Gastroesophageal sphincter (tissue), 4 donors: Measurements from ENCODE around the gene KCNA3. TPM values are rescaled to one million over a fixed set of nuclear protein-coding genes. Genes with fewer than 3 reads are reported as not detected.

Experiments used
- ATAC-seq: fragments of 150-250 bp; one replicate; pipeline ENCODE4 v1.9.1; 2016; ENCODE audit warnings: mild to moderate bottlenecking, moderate library complexity
- H3K27ac ChIP-seq, 4 donors: fragments of 200-600 bp; sonication (generic) in 3 of 4; 1 replicate in 3 of 4; 2 replicates in 1 of 4; pipeline ENCODE4 v1.5.1; 2016 to 2019
- H3K27me3 ChIP-seq: fragments of 200-600 bp; sonication (generic); one replicate; pipeline ENCODE4 v1.5.1; 2019
- H3K36me3 ChIP-seq, 2 donors: fragments of 200-600 bp; sonication (generic); one replicate each; pipeline ENCODE4 v1.5.1; 2019; ENCODE audit warnings: control low read depth in 1 of 2
- H3K4me1 ChIP-seq, 3 donors: fragments of 200-600 bp; sonication (generic); 1 replicate in 2 of 3; 2 replicates in 1 of 3; pipeline ENCODE4 v1.5.1; 2016 to 2019; ENCODE audit warnings: control low read depth in 2 of 3
- H3K4me3 ChIP-seq, 2 donors: fragments of 200-600 bp; sonication (generic); one replicate each; pipeline ENCODE4 v1.5.1; 2019; ENCODE audit warnings: mild to moderate bottlenecking in 1 of 2, moderate library complexity in 1 of 2
- H3K9me3 ChIP-seq, 3 donors: fragments of 200-600 bp; sonication (generic); one replicate each; pipeline ENCODE4 v1.5.1; 2017 to 2019; ENCODE audit warnings: control low read depth in 2 of 3
- CTCF ChIP-seq, 4 experiments: fragments of 200-600 bp in 2 of 4; fragments of 450-650 bp in 2 of 4; sonication (generic) in 1 of 4; IDR thresholded peaks; one replicate each; pipeline ENCODE4 v1.5.1; 2017 to 2019; ENCODE audit warnings: antibody characterized with exemption in 4 of 4, mild to moderate bottlenecking in 2 of 4, moderate library complexity in 2 of 4
- EP300 ChIP-seq: sonication (generic); formaldehyde crosslinking; IDR thresholded peaks from one replicate; pipeline ENCODE4 v1.6.1; 2017; ENCODE audit warnings: antibody characterized with exemption, mild to moderate bottlenecking
- POLR2A ChIP-seq, 2 donors: fragments of 450-650 bp; IDR thresholded peaks; one replicate each; pipeline ENCODE4 v1.6.1; 2017; ENCODE audit warnings: antibody characterized with exemption in 2 of 2, mild to moderate bottlenecking in 2 of 2, moderate library complexity in 1 of 2
- POLR2AphosphoS5 ChIP-seq: sonication (generic); formaldehyde crosslinking; IDR thresholded peaks from one replicate; pipeline ENCODE4 v1.6.1; 2017; ENCODE audit warnings: antibody characterized with exemption
- WGBS, 2 donors: methylation state at CpG; one replicate each; pipeline ENCODE4 v1.1.5; 2018; ENCODE audit warnings: low coverage in 1 of 2; 5-methylcytosine and 5-hydroxymethylcytosine counted together
- total RNA-seq, 4 donors: library from RNA; depleted of rRNA; stranded (reverse); fragments of >200 nt; gene quantifications; one replicate each; pipeline ENCODE4 v1.1.0, GENCODE V29; 2016

KCNA3 gene
- total RNA-seq, 4 donors from 2014 or later = 0.31 to 1.9 (median 0.49) TPM

GRCh38 chr1:110675060-110675791, 486 bp upstream of the KCNA3 start:
- Histone ChIP-seq H3K27me3 (peaks cover 91% of the 10 kb centered on the region), H3K4me1 (peaks cover 0 to 18% (median 0%) of the 10 kb centered on the region in 3 donors), H3K4me3 (peak overlapping the region; percentile 25 to 62), H3K9me3 (no peaks in the 10 kb centered on the region), H3K36me3 (no peaks in the 10 kb centered on the region), H3K27ac (peak overlapping the region in 1 of 4 donors; percentile 25)
- ATAC-seq = no peak
- no peak for TF ChIP-seq CTCF (IDR thresholded peaks at IDR 0.05)
- no peak for TF ChIP-seq POLR2A (IDR thresholded peaks at IDR 0.05)
- no peak for TF ChIP-seq EP300
- no peak for TF ChIP-seq POLR2AphosphoS5
- WGBS, 2 donors = 30 to 49% methylated on average over 6 to 9 of the region's 57 CpGs

- no peak for ATAC-seq
- H3K27ac ChIP-seq = peak overlapping the region in 2 of 4 donors; percentile 25 to 26
- H3K27me3 ChIP-seq = peaks cover 91% of the 10 kb centered on the region
These were observed 869 bp downstream of the KCNA3 start for GRCh38 chr1:110673805-110674336.

GRCh38 chr1:110673197-110673701, 1.5 kb downstream of the KCNA3 start:
- peaks cover 0 to 18% (median 0%) of the 10 kb centered on the region in 3 donors for H3K4me1 ChIP-seq
- H3K27me3 ChIP-seq = peaks cover 89% of the 10 kb centered on the region
- H3K4me3 ChIP-seq = peak overlapping the region in 1 of 2 donors; percentile 62
- 67 to 75% methylated on average over 6 to 12 of the region's 25 CpGs for WGBS, 2 donors
- TF ChIP-seq POLR2AphosphoS5 = no peak
- no peak for TF ChIP-seq CTCF (IDR thresholded peaks at IDR 0.05)
- TF ChIP-seq POLR2A (IDR thresholded peaks at IDR 0.05) = no peak
- no peak for TF ChIP-seq EP300
- H3K9me3 ChIP-seq = no peaks in the 10 kb centered on the region
- no peak for ATAC-seq
- H3K36me3 ChIP-seq = no peaks in the 10 kb centered on the region
- no peak overlapping the region for H3K27ac ChIP-seq

More at GRCh38 chr1:110673805-110674336, 869 bp downstream of the KCNA3 start:
- H3K36me3 ChIP-seq = no peaks in the 10 kb centered on the region
- no peak for TF ChIP-seq EP300
- peak overlapping the region in 1 of 2 donors; percentile 62 for H3K4me3 ChIP-seq
- peaks cover 0 to 18% (median 0%) of the 10 kb centered on the region in 3 donors for H3K4me1 ChIP-seq
- 20% methylated on average over 2 of the region's 51 CpGs; no CpG with 5 or more reads in 1 of the 2 donors for whole genome bisulfite sequencing, 2 donors
- H3K9me3 ChIP-seq = no peaks in the 10 kb centered on the region

GRCh38 chr1:110672753-110673108, 2.0 kb downstream of the KCNA3 start:
- Histone ChIP-seq H3K36me3 (no peaks in the 10 kb centered on the region), H3K4me3 (peak overlapping the region in 1 of 2 donors; percentile 62), H3K27me3 (peaks cover 87% of the 10 kb centered on the region), H3K27ac (no peak overlapping the region), H3K9me3 (no peaks in the 10 kb centered on the region), H3K4me1 (peaks cover 0 to 18% (median 0%) of the 10 kb centered on the region in 3 donors)
- ATAC-seq = no peak
- WGBS, 2 donors = 24 to 63% methylated on average over 2 to 4 of the region's 4 CpGs
- TF ChIP-seq EP300 (no peak), POLR2A (IDR thresholded peaks at IDR 0.05) (no peak), CTCF (IDR thresholded peaks at IDR 0.05) (no peak), POLR2AphosphoS5 (no peak)

GRCh38 chr1:110672001-110672752, 2.6 kb downstream of the KCNA3 start:
- peaks cover 0 to 18% (median 0%) of the 10 kb centered on the region in 3 donors for H3K4me1 ChIP-seq
- WGBS, 2 donors = 37 to 41% methylated on average over 12 of the region's 12 CpGs
- TF ChIP-seq POLR2AphosphoS5 (no peak), EP300 (no peak), POLR2A (IDR thresholded peaks at IDR 0.05) (no peak), CTCF (IDR thresholded peaks at IDR 0.05) (no peak)
- ATAC-seq = no peak
- H3K4me3 ChIP-seq = peak overlapping the region in 1 of 2 donors; percentile 62
- H3K36me3 ChIP-seq = no peaks in the 10 kb centered on the region
- no peaks in the 10 kb centered on the region for H3K9me3 ChIP-seq
- H3K27me3 ChIP-seq = peaks cover 81% of the 10 kb centered on the region
- H3K27ac ChIP-seq = no peak overlapping the region
